PC-9 (cell line): Measurements from ENCODE around the gene PSMB2. TPM values are rescaled to one million over a fixed set of nuclear protein-coding genes. Genes with fewer than 3 reads are reported as not detected.

ENCODE experiments used
- BruUV-seq: library from RNA; stranded (reverse); fragments of 400-500 nt; replicated peaks from 2 replicates; lab custom pipeline; 2021; lab: Mats Ljungman, UMichigan
- CTCF ChIA-PET: fragments of 300-600 bp; sonication (Branson Sonifier 250); formaldehyde crosslinking; loops from one replicate; lab custom pipeline; 2022; ENCODE audit warnings: antibody characterized with exemption; lab: Charles Lee
- POLR2A ChIA-PET: fragments of 300-600 bp; sonication (Branson Sonifier 250); formaldehyde crosslinking; loops from one replicate; lab custom pipeline; 2022; ENCODE audit warnings: antibody characterized with exemption; ENCODE audit not compliant: unreplicated experiment; lab: Charles Lee
- DNase-seq, 2 experiments: peaks; one replicate each; pipeline versions ENCODE4 v3.0.0 to v3.0.0-alpha.2; 2015 to 2022; ENCODE audit warnings: mixed read lengths in 1 of 2
- H2AFZ ChIP-seq: fragments of 200-600 bp; sonication (generic); 2 replicates; pipeline ENCODE4 v1.8.1; 2017; ENCODE audit warnings: antibody characterized with exemption
- H3F3A ChIP-seq: fragments of 200-600 bp; sonication (generic); 2 replicates; pipeline ENCODE4 v1.8.1; 2017; ENCODE audit warnings: antibody characterized with exemption, mild to moderate bottlenecking, low read depth; ENCODE audit not compliant: insufficient read depth
- H3K27ac ChIP-seq: fragments of 200-600 bp; sonication (generic); 2 replicates; pipeline ENCODE4 v1.6.1; 2016; ENCODE audit warnings: mixed run types
- H3K27me3 ChIP-seq: fragments of 200-600 bp; sonication (generic); 2 replicates; pipeline ENCODE4 v1.6.1; 2016; ENCODE audit warnings: low read depth, mixed run types; ENCODE audit not compliant: insufficient read depth
- H3K36me3 ChIP-seq: fragments of 200-600 bp; sonication (generic); 2 replicates; pipeline ENCODE4 v1.6.1; 2016; ENCODE audit warnings: low read depth, mixed run types
- H3K4me1 ChIP-seq: fragments of 200-600 bp; sonication (generic); replicated peaks from 2 replicates; pipeline ENCODE4 v1.6.1; 2016; ENCODE audit warnings: mixed run types; ENCODE audit not compliant: insufficient read depth
- H3K4me2 ChIP-seq: fragments of 200-600 bp; sonication (generic); 2 replicates; pipeline ENCODE4 v1.6.1; 2017; ENCODE audit warnings: mixed run types
- H3K4me3 ChIP-seq: fragments of 200-600 bp; sonication (generic); 2 replicates; pipeline ENCODE4 v1.6.1; 2016; ENCODE audit warnings: mixed run types
- H3K79me2 ChIP-seq: fragments of 200-600 bp; sonication (generic); 2 replicates; pipeline ENCODE4 v1.6.1; 2017; ENCODE audit warnings: low read depth, mixed run types
- H3K9me2 ChIP-seq: fragments of 200-600 bp; sonication (generic); 2 replicates; pipeline ENCODE4 v1.8.1; 2017; ENCODE audit warnings: mild to moderate bottlenecking; ENCODE audit not compliant: insufficient read depth
- H3K9me3 ChIP-seq: fragments of 200-600 bp; sonication (generic); 2 replicates; pipeline ENCODE4 v1.8.1; 2016; ENCODE audit warnings: low read depth; ENCODE audit not compliant: insufficient read depth
- H4K20me1 ChIP-seq: fragments of 200-600 bp; sonication (generic); 2 replicates; pipeline ENCODE4 v1.8.1; 2017; ENCODE audit not compliant: insufficient read depth
- CTCF ChIP-seq: fragments of 200-600 bp; sonication (generic); conservative IDR thresholded peaks from 2 replicates; pipeline ENCODE4 v1.6.1; 2017; ENCODE audit warnings: mixed run types, antibody characterized with exemption, mild to moderate bottlenecking, moderate library complexity
- EZH2 ChIP-seq: fragments of 200-600 bp; sonication (generic); IDR thresholded peaks from 2 replicates; pipeline ENCODE4 v1.8.0; 2017; ENCODE audit warnings: antibody characterized with exemption, low read depth
- intact Hi-C: fragments of 100-400 bp; cut with micrococcal nuclease; formaldehyde crosslinking; loops from one replicate; pipeline ENCODE4 v1.10.0; 2022; ENCODE audit not compliant: unreplicated experiment
- total RNA-seq: library from RNA; stranded (reverse); gene quantifications from 2 replicates; pipeline ENCODE4 v1.2.3, GENCODE V29; 2021

The PSMB2 gene
- total RNA-seq, 1 experiment from 2014 or later = 206 TPM

GRCh38 chr1:35659589-35659988, 18.3 kb upstream of the PSMB2 start:
- DNase-seq = no peak
- TF ChIP-seq CTCF (no peak), EZH2 (no peak)
- BruUV-seq = no TSS peak

GRCh38 chr1:35657851-35658250, 16.5 kb upstream of the PSMB2 start:
- POLR2A ChIA-PET = no interaction called here
- DNase-seq = no peak
- TF ChIP-seq EZH2 = no peak
- TF ChIP-seq CTCF = no peak
- intact Hi-C loops = no loop called here
- Histone ChIP-seq H3K27ac (no peak overlapping the region), H2AFZ (no peak overlapping the region), H3K79me2 (no peaks in the 10 kb centered on the region), H4K20me1 (0 out of 2 replicates have a peak, but pooled peaks cover 6% of the 10 kb centered on the region), H3K9me2 (no peaks in the 10 kb centered on the region), H3K4me2 (no peak overlapping the region), H3F3A (no peaks in the 10 kb centered on the region), H3K36me3 (no peaks in the 10 kb centered on the region), H3K4me1 (no peaks in the 10 kb centered on the region), H3K4me3 (no peak overlapping the region), H3K27me3 (peaks cover 50% of the 10 kb centered on the region), H3K9me3 (no peaks in the 10 kb centered on the region)
- CTCF ChIA-PET = no interaction called here
- BruUV-seq = no TSS peak

More at GRCh38 chr1:35659589-35659988, 18.3 kb upstream of the PSMB2 start:
- peaks cover 47% of the 10 kb centered on the region for H3K27me3 ChIP-seq
- H2AFZ ChIP-seq = no peak overlapping the region
- H4K20me1 ChIP-seq = 0 out of 2 replicates have a peak, but pooled peaks cover 6% of the 10 kb centered on the region
- H3K27ac ChIP-seq = no peak overlapping the region
- H3K36me3 ChIP-seq = no peaks in the 10 kb centered on the region
- H3K79me2 ChIP-seq = no peaks in the 10 kb centered on the region
- H3K4me3 ChIP-seq = no peak overlapping the region
- H3K9me2 ChIP-seq = no peaks in the 10 kb centered on the region
- H3K4me1 ChIP-seq = no peaks in the 10 kb centered on the region
- no peaks in the 10 kb centered on the region for H3K9me3 ChIP-seq
- no peak overlapping the region for H3K4me2 ChIP-seq
- no peaks in the 10 kb centered on the region for H3F3A ChIP-seq
- intact Hi-C loops = no loop called here
- CTCF ChIA-PET = no interaction called here
- POLR2A ChIA-PET = no interaction called here

DNA sequence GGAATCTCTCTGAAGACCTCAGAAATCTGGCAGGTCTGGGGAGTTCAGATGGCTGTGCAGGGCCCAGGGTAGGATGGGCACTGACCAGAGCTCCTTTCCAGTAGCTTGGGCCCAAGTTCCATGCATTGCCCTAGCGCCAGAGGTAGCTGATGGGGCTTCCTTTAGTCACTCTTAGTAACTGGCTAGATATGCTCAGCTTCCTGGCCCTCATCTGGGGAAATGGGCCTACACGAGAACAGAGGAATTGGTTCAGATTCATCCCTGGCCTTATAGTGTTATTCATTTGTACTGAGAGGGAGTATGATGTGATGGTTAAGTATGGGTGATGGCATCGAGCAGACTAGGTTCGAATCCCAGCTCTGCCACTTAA, 15.5 kb upstream of the PSMB2 start:
- DNase-seq = no peak
- intact Hi-C loops = no loop called here
- Histone ChIP-seq H4K20me1 (0 out of 2 replicates have a peak, but pooled peaks cover 6% of the 10 kb centered on the region), H3K4me2 (no peak overlapping the region), H3K36me3 (no peaks in the 10 kb centered on the region), H3K9me3 (no peaks in the 10 kb centered on the region), H3K27me3 (peaks cover 60% of the 10 kb centered on the region), H3K9me2 (no peaks in the 10 kb centered on the region), H3K79me2 (no peaks in the 10 kb centered on the region), H3F3A (no peaks in the 10 kb centered on the region), H3K4me1 (no peaks in the 10 kb centered on the region), H2AFZ (no peak overlapping the region), H3K4me3 (no peak overlapping the region), H3K27ac (no peak overlapping the region)
- BruUV-seq = no TSS peak
- POLR2A ChIA-PET = no interaction called here
- TF ChIP-seq CTCF = no peak
- no peak for TF ChIP-seq EZH2
- CTCF ChIA-PET = no interaction called here
